ENCODE results near the gene EML1.
A peak's percentile ranks its signal among the peaks of the same experiment; 100 is the strongest.

The EML1 gene

GRCh38 chr14:99971941-99972747 is 178.9 kb downstream of the EML1 start:
- DNase-seq = peak; percentile 4

- no peak for DNase-seq
These were observed 179.7 kb downstream of the EML1 start for GRCh38 chr14:99972748-99973466.

GRCh38 chr14:99975190-99975589 is 182.0 kb downstream of the EML1 start:
- no peak for DNase-seq

- no peak for DNase-seq
These were observed 182.8 kb downstream of the EML1 start for GRCh38 chr14:99976021-99976420.

GRCh38 chr14:99976681-99977080 is 183.5 kb downstream of the EML1 start:
- no peak for DNase-seq

- DNase-seq = no peak
These were observed 187.1 kb downstream of the EML1 start for GRCh38 chr14:99980299-99980698.

- DNase-seq = no peak
These were observed 188.6 kb downstream of the EML1 start for GRCh38 chr14:99981806-99982205.

- DNase-seq = peak; percentile 54
These were observed 189.5 kb downstream of the EML1 start for GRCh38 chr14:99982537-99983250.

GRCh38 chr14:99983251-99984015 is 190.2 kb downstream of the EML1 start:
- DNase-seq = no peak

- no peak for DNase-seq
These were observed 190.8 kb downstream of the EML1 start for GRCh38 chr14:99984036-99984435.

- DNase-seq = no peak
These were observed 193.2 kb downstream of the EML1 start for GRCh38 chr14:99986396-99986795.

- DNase-seq = no peak
These were observed 195.8 kb downstream of the EML1 start for GRCh38 chr14:99989032-99989431.

GRCh38 chr14:99990268-99991170 is 197.3 kb downstream of the EML1 start:
- DNase-seq = no peak

- no peak for DNase-seq
These were observed 198.1 kb downstream of the EML1 start for GRCh38 chr14:99991331-99991730.
